GM19324 (cell line): Measurements from ENCODE around the gene NRXN3.
"Not testable (repeated sequence)": the region's sequence is repeated elsewhere in the genome, so short reads cannot be mapped to it uniquely, and the experiment has no call there.

Source experiments
- ATAC-seq: cut with Tn5 transposase; IDR thresholded peaks from one replicate; pipeline ENCODE4 v1.9.1; 2021; ENCODE audit warnings: mild to moderate bottlenecking, moderate library complexity; ENCODE audit not compliant: unreplicated experiment, low FRiP score

Gene NRXN3

DNA sequence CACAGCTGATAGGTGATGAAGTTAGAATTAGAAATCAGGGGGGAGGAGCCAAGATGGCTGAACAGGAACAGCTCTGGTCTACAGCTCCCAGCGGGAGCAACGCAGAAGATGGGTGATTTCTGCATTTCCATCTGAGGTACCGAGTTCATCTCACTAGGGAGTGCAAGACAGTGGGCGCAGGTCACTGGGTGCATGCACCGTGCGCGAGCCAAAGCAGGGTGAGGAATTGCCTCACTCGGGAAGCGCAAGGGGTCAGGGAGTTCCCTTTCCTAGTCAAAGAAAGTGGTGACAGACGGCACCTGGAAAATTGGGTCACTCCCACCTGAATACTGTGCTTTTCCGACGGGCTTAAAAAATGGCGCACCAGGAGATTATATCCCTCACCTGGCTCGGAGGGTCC is 1597.5 kb downstream of the NRXN3 start:
- not testable (repeated sequence) for ATAC-seq

DNA sequence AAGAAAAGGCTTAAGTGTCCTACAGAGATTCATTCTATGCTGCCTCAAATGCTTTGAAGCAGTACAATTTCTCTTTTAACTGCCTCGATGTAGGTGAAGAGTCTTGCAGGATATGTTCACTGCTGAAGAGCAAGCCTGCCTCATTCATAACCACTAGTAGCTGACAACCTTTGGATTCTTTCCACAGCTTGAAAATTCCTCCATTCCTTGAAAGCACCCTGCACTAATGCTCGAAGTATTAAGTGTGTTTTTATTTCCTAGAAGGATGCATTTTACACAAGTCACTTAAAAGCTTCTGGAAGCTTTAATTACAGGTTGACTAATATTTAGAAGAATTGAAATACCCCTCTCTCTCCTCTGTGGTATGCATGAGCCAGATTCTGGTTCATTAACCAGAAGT is 1611.7 kb downstream of the NRXN3 start:
- ATAC-seq = no peak

DNA sequence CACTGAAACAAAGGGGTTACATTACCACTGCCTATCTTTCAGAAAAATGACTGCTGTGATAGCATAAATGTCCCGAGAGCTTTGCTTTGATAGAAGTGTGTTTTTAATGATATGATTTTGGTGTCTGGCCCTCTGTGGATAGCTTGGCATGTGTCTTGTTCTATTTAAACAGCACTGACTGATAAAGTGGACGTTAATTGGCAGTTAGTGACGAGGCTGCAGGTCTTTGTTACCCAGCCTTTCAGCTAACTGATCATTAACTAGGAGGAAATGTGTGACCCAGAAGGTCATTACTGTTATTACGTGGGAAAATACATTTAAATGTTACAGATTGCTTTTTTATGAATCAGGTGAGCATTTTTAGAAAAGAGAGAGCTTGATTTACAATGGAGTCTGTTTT is 1612.9 kb downstream of the NRXN3 start:
- ATAC-seq = no peak

DNA sequence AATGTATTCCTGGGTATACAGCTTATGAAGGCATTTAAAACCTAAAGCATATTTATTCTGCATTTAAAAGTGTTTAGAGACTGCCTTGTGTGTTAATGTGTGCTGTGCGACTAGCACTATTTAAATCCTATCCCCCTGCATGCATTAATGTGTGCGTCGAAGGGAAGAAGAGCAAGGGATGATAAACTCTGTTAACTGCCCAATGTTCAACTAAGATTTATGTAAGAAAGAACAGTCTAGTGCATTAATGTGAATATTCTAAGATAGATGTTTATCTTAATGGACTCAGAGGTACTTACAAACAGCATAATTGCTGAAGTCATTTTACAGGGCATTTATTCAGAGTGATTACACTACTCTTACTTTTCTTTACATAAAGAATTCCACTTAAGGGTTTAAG is 1616.3 kb downstream of the NRXN3 start:
- no peak for ATAC-seq

DNA sequence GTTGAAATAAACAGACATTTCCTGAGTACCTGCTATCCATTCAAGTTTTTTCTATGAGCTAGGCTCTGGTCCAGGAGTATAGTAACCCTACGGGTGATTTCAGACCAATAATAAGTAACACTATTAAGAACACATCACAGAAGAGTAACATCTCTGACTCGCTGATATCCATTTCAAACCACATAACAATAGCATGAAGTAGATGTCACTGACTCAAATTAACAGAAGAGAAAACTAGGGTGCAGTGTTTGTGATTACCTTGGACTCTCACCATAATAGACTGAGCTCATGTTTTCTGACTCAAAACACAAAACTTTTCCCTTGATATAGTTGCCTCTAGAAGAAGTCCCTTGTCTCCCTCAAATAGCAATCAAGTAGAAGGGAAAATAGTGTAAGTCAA is 1618.2 kb downstream of the NRXN3 start:
- ATAC-seq = no peak

DNA sequence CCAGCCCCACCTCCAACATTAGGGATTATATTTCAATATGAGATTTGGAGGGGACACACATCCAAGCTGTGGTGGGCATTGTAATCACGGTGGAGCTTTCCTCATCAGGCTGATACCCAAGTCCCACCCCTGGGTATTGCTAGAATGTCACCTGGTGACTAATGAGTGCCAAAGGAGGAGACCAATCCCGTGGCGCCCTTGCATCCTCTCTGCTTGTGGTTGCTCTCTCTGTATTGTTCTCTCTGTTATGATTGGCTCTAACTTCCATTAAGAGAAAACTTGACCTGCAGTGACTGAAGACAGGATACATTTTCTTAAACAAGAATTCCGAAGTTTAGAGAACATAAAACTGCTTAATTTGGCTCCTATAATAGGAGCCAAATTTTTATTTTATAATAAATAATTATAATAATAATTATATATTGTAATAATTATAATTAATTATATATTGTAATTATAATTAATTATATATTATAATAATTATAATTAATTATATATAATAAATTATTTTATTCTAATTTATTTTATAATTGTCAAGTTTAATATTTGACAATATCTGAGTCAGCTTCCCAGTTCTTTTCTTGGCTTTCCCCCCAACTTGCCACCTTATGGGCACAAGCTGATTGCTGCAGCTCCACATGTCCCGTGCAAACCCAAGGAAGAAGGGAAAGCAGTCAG is 1621.0 kb downstream of the NRXN3 start:
- no peak for ATAC-seq

DNA sequence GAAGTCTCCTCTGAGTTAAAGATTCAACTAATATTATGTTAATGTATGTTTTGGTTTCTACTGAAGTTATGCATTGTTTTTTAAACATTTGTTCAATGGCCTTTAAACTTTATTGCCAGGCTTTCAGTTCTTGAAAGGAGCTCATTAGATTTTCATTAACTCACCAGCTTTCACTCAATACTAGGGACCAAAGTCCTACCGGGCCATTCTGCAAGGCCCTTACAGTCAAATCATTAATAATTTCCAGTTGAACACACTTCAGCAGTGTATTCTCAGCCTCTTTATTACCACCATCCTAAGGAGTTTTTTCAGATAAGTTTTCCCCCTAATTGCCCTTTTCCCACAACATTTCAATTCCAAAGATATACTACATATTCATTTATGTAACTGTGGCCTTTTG is 1631.9 kb downstream of the NRXN3 start:
- ATAC-seq = no peak

DNA sequence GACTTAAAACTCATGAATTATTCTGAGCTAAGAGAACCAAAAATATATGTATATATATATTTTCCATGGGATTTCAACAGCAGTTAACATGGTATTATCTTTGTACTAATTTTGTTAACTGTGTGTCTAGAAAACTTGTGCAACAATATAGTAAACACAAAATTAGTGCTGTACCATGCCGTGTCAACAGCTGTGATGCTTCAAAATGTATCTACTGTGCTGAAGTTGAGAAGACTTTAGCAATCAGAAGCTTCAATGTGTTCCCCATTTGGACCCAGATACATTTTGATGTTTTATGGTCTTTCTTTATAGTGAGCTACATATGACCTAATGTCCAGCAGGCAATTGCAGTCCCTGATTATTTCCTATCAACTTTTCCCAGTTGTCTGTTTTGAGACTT is 1635.5 kb downstream of the NRXN3 start:
- ATAC-seq = no peak

DNA sequence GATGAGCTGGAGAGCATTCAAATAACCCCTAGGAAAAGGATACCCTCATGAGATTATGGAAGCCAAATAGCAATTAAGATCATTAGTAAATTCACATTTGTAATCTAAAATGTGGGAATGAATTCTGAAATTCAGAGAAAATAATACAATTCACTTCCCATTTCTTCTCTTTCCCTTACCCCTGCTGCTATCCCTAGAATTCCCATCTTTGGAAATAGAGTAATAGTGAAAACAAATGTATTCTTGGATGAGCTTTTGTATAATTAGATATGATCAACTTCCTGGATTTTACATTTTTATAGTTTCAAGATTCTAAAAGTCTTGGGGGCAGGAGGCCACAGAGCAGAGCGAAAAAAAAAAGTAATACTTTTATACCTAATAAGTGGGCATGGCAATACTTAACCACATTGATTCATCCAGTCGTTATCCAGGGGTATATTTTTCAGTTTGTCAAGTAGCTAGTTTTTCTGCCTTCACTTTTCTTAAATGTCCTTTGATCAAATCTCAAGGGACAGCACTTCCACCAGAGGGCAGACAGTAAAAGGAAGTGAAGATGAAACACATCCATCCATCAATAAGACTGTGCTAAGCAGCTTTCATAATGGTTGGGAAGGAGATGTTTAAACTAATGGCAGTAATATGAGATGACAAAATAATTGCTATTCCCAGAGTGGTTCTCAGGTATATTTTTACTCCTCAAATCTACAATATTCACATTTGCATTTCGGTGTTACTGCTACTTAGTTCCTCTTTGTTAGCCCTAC is 1639.9 kb downstream of the NRXN3 start:
- ATAC-seq = no peak

DNA sequence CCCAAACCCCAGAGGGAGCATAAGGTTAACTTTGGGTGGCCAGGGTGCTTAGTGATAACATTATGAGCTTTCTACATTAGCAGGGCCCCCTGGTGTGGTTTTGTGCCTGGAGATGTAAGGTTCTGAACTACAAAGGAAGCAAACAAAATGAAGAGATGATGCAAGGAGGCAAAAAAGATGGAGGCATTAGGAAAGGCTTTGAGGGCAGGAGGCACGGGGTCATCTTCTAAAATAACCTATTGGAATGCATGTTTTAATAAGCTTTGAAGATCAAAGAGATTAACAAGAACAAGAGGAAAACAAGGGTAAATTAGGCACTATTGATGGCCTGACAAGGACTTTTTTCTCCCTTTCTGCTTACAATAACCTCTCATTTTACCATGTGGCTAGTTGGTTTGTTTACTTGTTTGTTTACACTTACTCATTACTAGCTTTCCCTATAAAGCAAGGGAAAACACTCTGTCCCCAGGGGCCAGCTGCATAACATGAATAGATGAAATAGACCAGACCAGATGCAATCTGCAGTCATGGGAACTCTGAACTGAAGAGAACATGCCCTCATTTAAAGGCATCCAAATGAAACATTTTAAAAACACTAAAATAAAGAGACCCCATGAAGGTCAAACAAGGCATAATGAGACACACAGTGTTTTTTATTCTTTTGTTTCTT is 1650.8 kb downstream of the NRXN3 start:
- ATAC-seq = no peak

DNA sequence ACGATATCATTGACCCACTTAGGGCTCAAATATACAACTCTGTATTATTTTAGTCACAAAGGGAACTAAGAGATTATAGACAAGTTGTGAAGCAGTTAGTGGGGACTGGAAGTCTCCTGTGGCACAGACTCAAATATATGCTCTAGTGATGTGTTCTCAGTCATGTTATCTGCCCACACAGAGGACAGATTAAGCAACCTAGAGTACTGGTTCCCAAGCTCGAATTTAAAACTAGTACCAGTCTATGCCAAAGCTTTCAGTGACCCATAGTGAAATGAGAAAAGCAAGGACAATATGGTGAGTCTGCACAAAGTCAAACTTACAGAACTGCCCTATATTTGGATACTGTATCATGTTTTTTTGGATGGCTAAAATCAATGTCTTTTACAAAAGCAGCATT is 1651.9 kb downstream of the NRXN3 start:
- ATAC-seq = no peak

DNA sequence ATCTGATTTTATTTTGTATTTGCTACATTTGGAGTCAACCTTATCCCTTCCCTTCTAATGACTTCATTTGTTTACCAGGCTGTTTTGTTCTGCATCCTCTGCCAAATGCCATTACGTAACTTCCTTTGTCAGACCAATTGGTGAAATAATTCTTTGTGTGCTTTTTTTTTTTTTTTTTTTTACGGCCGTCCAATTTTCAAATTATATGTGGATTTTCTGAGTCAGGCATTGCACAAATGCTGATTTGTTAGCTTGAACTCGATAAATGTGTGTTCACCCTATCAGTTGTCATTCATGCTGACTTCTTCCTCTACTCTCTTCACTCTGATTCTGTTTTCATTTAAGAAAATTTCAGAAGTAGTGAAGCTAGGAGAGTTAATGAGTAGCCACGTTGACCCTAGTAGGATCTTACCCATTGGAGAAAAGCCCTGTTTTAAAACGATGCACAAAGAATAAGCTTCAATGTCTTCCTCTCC is 1654.9 kb downstream of the NRXN3 start:
- ATAC-seq = no peak

DNA sequence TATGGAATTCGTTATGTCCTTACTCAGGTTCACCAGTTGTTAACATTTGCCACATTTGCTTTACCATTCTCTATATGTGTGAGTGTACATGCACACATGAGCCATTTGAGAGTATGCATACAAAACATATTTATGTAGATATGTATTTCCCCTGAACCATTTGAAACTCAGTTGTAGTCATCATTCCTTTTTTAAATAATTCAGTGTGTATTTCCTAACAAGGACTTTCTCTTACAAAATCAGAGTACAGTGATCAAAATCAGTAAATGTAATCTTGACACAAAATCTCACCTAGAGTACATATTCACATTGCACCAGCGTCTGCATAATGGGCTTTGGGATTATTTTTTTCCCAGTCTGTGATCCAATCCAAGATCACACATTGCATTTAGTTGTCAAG is 1656.2 kb downstream of the NRXN3 start:
- ATAC-seq = no peak

DNA sequence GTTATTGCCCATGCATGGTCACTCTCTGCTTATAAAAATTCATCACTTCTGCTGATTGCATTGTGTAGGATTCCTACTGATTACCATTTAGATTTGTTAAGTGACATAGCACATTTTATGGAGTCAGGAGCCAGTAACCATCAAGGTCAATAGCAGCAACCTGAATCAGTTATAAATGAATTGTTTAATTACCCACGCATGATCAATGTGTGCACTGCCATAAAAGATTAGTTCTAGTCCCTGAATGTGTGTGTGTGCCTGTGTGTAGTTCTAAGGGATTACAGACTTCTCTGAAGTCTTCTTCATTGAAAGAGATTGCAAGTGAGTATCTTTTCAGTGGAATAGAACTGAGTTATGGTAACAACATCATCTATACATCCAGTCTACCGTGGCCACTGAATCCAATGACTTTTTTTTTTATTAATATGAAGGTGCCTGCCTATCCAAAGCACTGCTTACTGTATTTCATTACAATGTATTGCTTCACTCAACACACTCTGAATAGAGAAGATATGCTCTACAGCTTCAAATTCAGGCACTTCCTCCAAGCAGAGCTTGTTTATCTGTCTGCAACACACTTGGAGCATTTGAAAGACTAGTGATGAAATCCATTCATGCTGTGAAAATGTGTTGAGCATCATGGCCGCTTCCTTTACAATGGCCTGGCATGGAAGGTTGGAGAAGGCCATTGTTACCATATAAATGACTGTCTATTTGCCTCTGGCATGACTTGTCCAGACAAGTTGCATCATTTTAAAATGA is 1659.4 kb downstream of the NRXN3 start:
- no peak for ATAC-seq

DNA sequence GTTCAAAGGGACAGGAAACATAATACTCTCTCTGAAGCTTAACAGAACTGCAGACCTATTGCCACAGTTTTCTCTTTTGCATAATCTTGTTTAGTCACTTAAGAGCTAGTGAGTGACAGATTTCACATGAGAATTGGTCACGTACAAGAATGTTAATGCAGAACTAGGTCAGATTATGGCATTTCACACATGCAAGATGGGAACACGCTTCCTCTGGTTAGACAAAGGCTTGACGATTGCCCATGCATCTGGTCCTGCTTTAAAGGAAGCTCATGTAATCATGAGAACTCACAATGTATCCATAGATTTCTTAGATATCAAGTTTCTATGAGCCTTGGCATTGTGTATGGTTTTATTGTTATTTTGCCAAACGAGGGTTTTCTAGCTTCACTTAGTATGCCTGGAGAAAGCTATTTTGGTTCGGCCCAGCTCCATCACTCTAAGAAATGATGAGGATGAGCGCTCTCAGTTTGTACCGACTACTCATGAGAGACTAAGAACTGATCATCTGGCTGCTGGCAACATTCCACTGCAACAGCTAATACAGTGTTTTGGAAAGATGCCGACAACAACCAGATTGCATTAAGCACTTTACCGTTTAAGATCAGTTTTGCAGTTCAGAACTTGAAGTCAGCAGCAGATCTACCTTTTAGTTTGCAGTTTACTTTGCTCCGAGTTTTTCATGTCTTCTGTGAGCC is 1661.2 kb downstream of the NRXN3 start:
- ATAC-seq = no peak

DNA sequence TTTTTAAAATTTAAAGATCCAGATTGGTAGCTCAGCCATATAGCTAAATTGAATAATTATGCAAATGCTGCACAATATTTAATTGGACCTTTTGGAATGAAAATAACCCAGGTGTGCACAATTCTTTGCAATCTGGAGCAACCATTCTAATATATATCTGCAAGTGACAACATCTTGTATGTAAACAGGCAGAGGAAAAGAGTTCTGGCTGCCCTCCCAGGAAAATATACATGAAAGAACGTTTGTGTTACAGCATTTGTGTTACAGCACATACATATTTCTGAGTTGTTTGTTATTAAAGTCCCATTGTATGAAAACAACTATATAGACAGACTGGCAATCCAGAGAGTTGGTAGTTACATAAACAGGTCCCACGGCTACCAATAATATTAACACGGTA is 1663.6 kb downstream of the NRXN3 start:
- no peak for ATAC-seq

DNA sequence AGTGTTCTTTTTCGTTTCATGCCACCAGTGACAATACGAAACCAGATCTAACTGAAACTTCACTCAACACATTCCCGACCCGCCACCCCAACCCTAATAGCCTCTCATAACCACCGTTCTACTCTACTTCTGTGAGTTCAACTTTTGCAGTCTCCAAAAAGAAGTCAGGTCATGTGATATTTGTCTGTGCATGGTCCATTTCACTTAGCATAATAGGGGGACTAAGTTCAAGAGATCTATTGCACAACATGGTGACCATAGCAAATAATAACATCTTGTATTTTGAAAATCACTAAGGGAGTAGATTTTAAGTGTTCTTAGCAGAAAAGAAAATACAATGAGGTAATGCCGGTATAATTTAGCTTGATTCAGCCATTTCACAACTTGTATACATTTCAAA is 1664.7 kb downstream of the NRXN3 start:
- no peak for ATAC-seq

DNA sequence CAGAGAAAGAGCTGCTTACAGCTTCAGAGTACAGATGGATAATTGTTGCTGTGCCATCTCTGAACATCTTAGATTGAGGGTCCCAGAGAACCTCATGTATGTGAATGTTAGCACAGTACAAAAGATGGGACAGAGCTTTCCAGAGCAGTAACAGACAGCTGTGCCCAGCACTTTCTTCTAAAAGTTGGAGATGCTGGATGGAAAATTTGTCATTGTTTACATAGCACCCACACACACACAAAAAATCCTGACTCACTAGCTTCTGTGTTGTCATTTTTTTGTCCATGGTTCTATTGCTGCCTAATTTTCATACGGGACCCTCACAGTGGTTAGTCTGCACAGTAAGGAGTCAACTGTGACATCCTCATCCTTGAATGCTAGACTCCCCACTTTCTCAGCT is 1666.4 kb downstream of the NRXN3 start:
- no peak for ATAC-seq

DNA sequence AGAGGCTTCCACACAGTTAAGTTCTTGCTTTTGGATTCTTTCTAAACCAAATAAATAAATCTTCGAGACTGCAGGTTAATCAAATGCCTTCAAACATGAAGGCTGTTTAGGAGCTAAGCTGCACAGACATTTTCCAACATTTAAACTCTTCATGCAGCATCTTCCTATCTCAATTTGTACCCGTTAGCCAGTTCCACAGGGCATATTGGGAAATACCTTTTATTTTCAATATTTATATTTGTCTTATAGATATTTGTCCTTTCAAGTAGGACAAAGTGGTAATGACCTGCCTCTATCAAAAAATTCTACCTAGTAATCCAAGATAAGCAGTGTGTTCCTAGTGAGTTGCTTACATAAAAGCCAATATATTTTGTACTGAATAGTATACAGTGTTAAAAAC is 1667.5 kb downstream of the NRXN3 start:
- ATAC-seq = no peak

DNA sequence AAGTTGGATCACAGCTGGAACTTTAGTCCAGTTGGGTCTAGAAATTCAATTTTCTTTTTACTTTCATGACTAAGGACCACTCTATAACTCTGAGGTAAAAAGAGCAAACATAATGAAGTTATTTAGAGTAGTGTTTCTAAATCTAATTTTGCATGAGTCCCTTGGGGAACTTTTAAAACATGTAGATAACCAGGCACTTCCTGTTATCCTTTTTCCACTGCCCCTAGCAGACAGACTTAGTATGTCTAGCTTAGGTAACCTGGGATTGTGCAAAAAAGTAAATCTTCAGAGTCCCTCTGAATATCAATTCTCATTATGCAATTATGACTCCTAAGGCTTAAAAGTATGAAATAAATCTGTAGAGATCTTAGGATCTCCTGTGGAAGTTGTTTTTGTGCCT is 1669.9 kb downstream of the NRXN3 start:
- no peak for ATAC-seq
